Neuronal stem cell (in vitro differentiated cells): ENCODE results near the gene SCNN1G.

ENCODE experiments used
- DNase-seq: peaks from one replicate; pipeline ENCODE4 v3.0.0-alpha.2; 2013; ENCODE audit warnings: low spot score
- H2AFZ ChIP-seq: one replicate; pipeline ENCODE4 v1.6.1; 2013; ENCODE audit warnings: mild to moderate bottlenecking, low read length, inconsistent platforms
- H2AK5ac ChIP-seq: 2 replicates; pipeline ENCODE4 v1.6.1; 2013; ENCODE audit warnings: low read depth, mild to moderate bottlenecking, inconsistent platforms, low read length, moderate library complexity, mixed read lengths
- H2BK120ac ChIP-seq: 2 replicates; pipeline ENCODE4 v1.6.1; 2013; ENCODE audit warnings: low read depth, mild to moderate bottlenecking, inconsistent platforms, low read length, moderate library complexity, mixed read lengths
- H2BK12ac ChIP-seq: one replicate; pipeline ENCODE4 v1.6.1; 2013; ENCODE audit warnings: low read length, inconsistent platforms
- H2BK15ac ChIP-seq: 2 replicates; pipeline ENCODE4 v1.6.1; 2013; ENCODE audit warnings: mild to moderate bottlenecking, low read length, inconsistent platforms, mixed read lengths
- H2BK5ac ChIP-seq: one replicate; pipeline ENCODE4 v1.6.1; 2013; ENCODE audit warnings: inconsistent platforms, mild to moderate bottlenecking, low read length, moderate library complexity
- H3K14ac ChIP-seq: one replicate; pipeline ENCODE4 v1.6.1; 2013; ENCODE audit warnings: low read length, inconsistent platforms
- H3K18ac ChIP-seq: 2 replicates; pipeline ENCODE4 v1.6.1; 2013; ENCODE audit warnings: low read length, inconsistent platforms
- H3K23ac ChIP-seq: 2 replicates; pipeline ENCODE4 v1.6.1; 2013; ENCODE audit warnings: low read depth, mild to moderate bottlenecking, mixed read lengths, low read length, inconsistent platforms; ENCODE audit not compliant: poor library complexity
- H3K27ac ChIP-seq: replicated peaks from 3 replicates; pipeline ENCODE4 v1.5.1; 2013; ENCODE audit warnings: low read length, inconsistent platforms
- H3K27me3 ChIP-seq, 3 experiments: 2 replicates each; pipeline ENCODE4 v1.6.1; 2013; ENCODE audit warnings: low read length in 3 of 3, mild to moderate bottlenecking in 2 of 3, inconsistent platforms in 1 of 3, low read depth in 1 of 3, mixed read lengths in 1 of 3, moderate library complexity in 1 of 3; ENCODE audit not compliant: control insufficient read depth in 3 of 3, insufficient read depth in 3 of 3
- H3K36me3 ChIP-seq, 2 donors: replicated peaks in 1 of 2; 2 replicates each; pipeline ENCODE4 v1.6.1; 2013; ENCODE audit warnings: low read length in 2 of 2; ENCODE audit not compliant: control insufficient read depth in 2 of 2, insufficient read depth in 2 of 2
- H3K4ac ChIP-seq: 2 replicates; pipeline ENCODE4 v1.6.1; 2013; ENCODE audit warnings: inconsistent platforms, mild to moderate bottlenecking, low read length, moderate library complexity
- H3K4me1 ChIP-seq, 2 donors: 1 replicate in 1 of 2; 2 replicates in 1 of 2; pipeline ENCODE4 v1.6.1; 2013; ENCODE audit warnings: low read length in 2 of 2, low read depth in 1 of 2; ENCODE audit not compliant: control insufficient read depth in 2 of 2, insufficient read depth in 1 of 2
- H3K4me2 ChIP-seq: one replicate; pipeline ENCODE4 v1.6.1; 2013; ENCODE audit warnings: mild to moderate bottlenecking, low read length, inconsistent platforms; ENCODE audit not compliant: insufficient read depth, poor library complexity, severe bottlenecking
- H3K4me3 ChIP-seq, 2 donors: 2 replicates each; pipeline ENCODE4 v1.5.1; 2013; ENCODE audit warnings: low read length in 2 of 2, mild to moderate bottlenecking in 2 of 2, inconsistent platforms in 1 of 2, moderate library complexity in 1 of 2
- H3K79me1 ChIP-seq: one replicate; pipeline ENCODE4 v1.6.1; 2013; ENCODE audit warnings: low read depth, mild to moderate bottlenecking, inconsistent platforms, low read length, moderate library complexity
- H3K9ac ChIP-seq: one replicate; pipeline ENCODE4 v1.6.1; 2013; ENCODE audit warnings: mild to moderate bottlenecking, low read depth, low read length, inconsistent platforms; ENCODE audit not compliant: poor library complexity
- H3K9me3 ChIP-seq, 2 donors: replicated peaks in 1 of 2; 2 replicates each; pipeline versions ENCODE3 to v1.6.1; 2013; ENCODE audit warnings: low read length in 2 of 2, mild to moderate bottlenecking in 2 of 2, inconsistent platforms in 1 of 2, low read depth in 1 of 2, mixed read lengths in 1 of 2, moderate library complexity in 1 of 2; ENCODE audit not compliant: control insufficient read depth in 2 of 2, insufficient read depth in 1 of 2
- H4K8ac ChIP-seq: one replicate; pipeline ENCODE4 v1.6.1; 2013; ENCODE audit warnings: low read depth, mild to moderate bottlenecking, inconsistent platforms, low read length, moderate library complexity
- H4K91ac ChIP-seq: one replicate; pipeline ENCODE4 v1.6.1; 2013; ENCODE audit warnings: low read length, low read depth, mild to moderate bottlenecking, inconsistent platforms; ENCODE audit not compliant: poor library complexity
- WGBS, 2 donors: extraction: QIAGEN DNeasy Blood & Tissue Kit; methylation state at CpG; one replicate each; pipeline ENCODE4 v1.1.7; 2013; ENCODE audit warnings: missing lambda C conversion rate in 2 of 2, mixed read lengths in 1 of 2; ENCODE audit not compliant: insufficient read length in 2 of 2, insufficient replicate concordance in 1 of 2; ENCODE audit errors: extremely low coverage in 2 of 2; 5-methylcytosine and 5-hydroxymethylcytosine counted together

Gene SCNN1G

GRCh38 chr16:23175651-23176050 is 6.9 kb upstream of the SCNN1G start:
- H3K9me3 ChIP-seq, result no peaks in the 10 kb centered on the region
- no peak overlapping the region for H2AFZ ChIP-seq
- no peak overlapping the region for H3K18ac ChIP-seq
- no peak for DNase-seq
- H4K8ac ChIP-seq, result no peak overlapping the region
- H2BK12ac ChIP-seq, result no peak overlapping the region
- no peak overlapping the region for H3K4ac ChIP-seq
- no peak overlapping the region for H2AK5ac ChIP-seq
- no peak overlapping the region for H2BK120ac ChIP-seq
- H3K36me3 ChIP-seq, result no peaks in the 10 kb centered on the region
- no peak overlapping the region for H3K9ac ChIP-seq
- H4K91ac ChIP-seq, result no peak overlapping the region
- no peak overlapping the region for H2BK5ac ChIP-seq
- H2BK15ac ChIP-seq, result no peak overlapping the region
- H3K79me1 ChIP-seq, result no peaks in the 10 kb centered on the region
- no peak overlapping the region for H3K14ac ChIP-seq
- no peak overlapping the region for H3K4me3 ChIP-seq
- no peak overlapping the region for H3K4me2 ChIP-seq
- H3K4me1 ChIP-seq, result peaks cover 0 to 2% of the 10 kb centered on the region in 2 donors
- H3K27ac ChIP-seq, result no peak overlapping the region
- H3K23ac ChIP-seq, result no peak overlapping the region
- peaks cover 0 to 11% (median 0%) of the 10 kb centered on the region in 3 experiments for H3K27me3 ChIP-seq

- H2BK120ac ChIP-seq, result no peak overlapping the region
- no peak overlapping the region for H3K4me2 ChIP-seq
- H4K91ac ChIP-seq, result no peak overlapping the region
- H3K4me1 ChIP-seq, result peaks cover 3 to 6% of the 10 kb centered on the region in 2 donors
- no peak overlapping the region for H2BK5ac ChIP-seq
- no peak overlapping the region for H2AK5ac ChIP-seq
- H3K79me1 ChIP-seq, result no peaks in the 10 kb centered on the region
- H2BK15ac ChIP-seq, result no peak overlapping the region
- H3K4me3 ChIP-seq, result no peak overlapping the region
- H2AFZ ChIP-seq, result no peak overlapping the region
- no peaks in the 10 kb centered on the region for H3K9me3 ChIP-seq
- no peak overlapping the region for H2BK12ac ChIP-seq
- no peak overlapping the region for H3K4ac ChIP-seq
- no peak for DNase-seq
- no peaks in the 10 kb centered on the region for H3K36me3 ChIP-seq
- H3K18ac ChIP-seq, result no peak overlapping the region
- H3K23ac ChIP-seq, result no peak overlapping the region
- no peak overlapping the region for H3K27ac ChIP-seq
- no peak overlapping the region for H3K14ac ChIP-seq
- no peak overlapping the region for H4K8ac ChIP-seq
- no peak overlapping the region for H3K9ac ChIP-seq
- peaks cover 5 to 52% (median 25%) of the 10 kb centered on the region in 3 experiments for H3K27me3 ChIP-seq
- no CpG with 5 or more reads among the region's 4 CpGs for WGBS, 2 donors
These were observed 1.0 kb upstream of the SCNN1G start for GRCh38 chr16:23181506-23181905.

DNA sequence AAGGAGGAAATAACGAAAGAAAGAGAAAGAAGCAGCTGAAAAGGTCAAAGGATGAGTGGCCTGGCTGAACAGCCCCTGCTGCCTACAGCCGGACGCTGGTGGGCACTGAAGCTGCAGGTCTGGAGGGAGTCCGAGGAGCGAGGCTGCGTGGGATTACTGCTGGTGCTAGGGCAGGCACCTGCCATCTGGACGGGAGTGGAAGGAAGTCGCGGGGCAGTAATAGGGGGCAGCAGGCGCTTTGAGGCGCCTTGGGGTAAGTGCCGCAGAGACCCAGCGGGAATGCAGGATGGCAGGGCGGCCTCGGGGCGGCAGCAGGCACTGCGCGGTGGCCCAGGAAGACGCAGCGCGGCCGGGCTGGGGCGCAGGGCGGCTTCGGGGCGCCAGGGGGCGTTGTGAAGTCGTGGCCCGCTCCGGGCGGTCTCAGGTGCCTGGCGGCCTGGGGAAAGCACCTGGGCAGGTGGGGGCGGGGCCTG is 303 bp upstream of the SCNN1G start:
- Histone ChIP-seq H2AK5ac (no peak overlapping the region), H3K9me3 (no peaks in the 10 kb centered on the region), H4K8ac (no peak overlapping the region), H4K91ac (no peak overlapping the region), H2BK120ac (no peak overlapping the region), H3K36me3 (no peaks in the 10 kb centered on the region), H2BK5ac (no peak overlapping the region), H3K14ac (no peak overlapping the region), H3K4me3 (no peak overlapping the region), H3K27ac (no peak overlapping the region), H2BK12ac (no peak overlapping the region), H3K4me1 (peaks cover 3 to 6% of the 10 kb centered on the region in 2 donors), H3K27me3 (peaks cover 5 to 56% (median 25%) of the 10 kb centered on the region in 3 experiments), H3K18ac (peak overlapping the region; percentile 79), H3K23ac (peak overlapping the region; percentile 40), H3K79me1 (no peaks in the 10 kb centered on the region), H3K9ac (peak overlapping the region; percentile 83), H3K4me2 (peak overlapping the region; percentile 78), H2AFZ (peak overlapping the region; percentile 46), H3K4ac (no peak overlapping the region), H2BK15ac (no peak overlapping the region)
- WGBS, 2 donors, result no CpG with 5 or more reads among the region's 33 CpGs
- DNase-seq, result peak; percentile 56

- Histone ChIP-seq H3K14ac (no peak overlapping the region), H3K79me1 (no peaks in the 10 kb centered on the region), H3K36me3 (no peaks in the 10 kb centered on the region), H3K4me2 (no peak overlapping the region), H2AK5ac (no peak overlapping the region), H3K23ac (no peak overlapping the region), H4K8ac (no peak overlapping the region), H2BK12ac (no peak overlapping the region), H3K27ac (no peak overlapping the region), H3K18ac (no peak overlapping the region), H3K4ac (no peak overlapping the region), H3K9ac (no peak overlapping the region), H2BK15ac (no peak overlapping the region), H2BK120ac (no peak overlapping the region), H3K27me3 (peaks cover 5 to 68% (median 25%) of the 10 kb centered on the region in 3 experiments), H4K91ac (no peak overlapping the region), H2BK5ac (no peak overlapping the region), H3K4me3 (no peak overlapping the region), H3K4me1 (peaks cover 3 to 6% of the 10 kb centered on the region in 2 donors), H3K9me3 (no peaks in the 10 kb centered on the region), H2AFZ (no peak overlapping the region)
- DNase-seq, result no peak
- WGBS, 2 donors, result no CpG with 5 or more reads among the region's 4 CpGs
These were observed 958 bp downstream of the SCNN1G start for GRCh38 chr16:23183543-23183862.
